Smooth muscle cell (in vitro differentiated cells): ENCODE measurements around the gene MICAL2. TPM values are rescaled to one million over a fixed set of nuclear protein-coding genes. Genes with fewer than 3 reads are reported as not detected.

Experiments
- DNase-seq: peaks from one replicate; lab custom pipeline; 2025; ENCODE audit not compliant: unreplicated experiment; lab: John Stamatoyannopoulos, UW
- H2AFZ ChIP-seq: fragments of 200-600 bp; sonication (generic); 2 replicates; pipeline ENCODE4 v1.6.0; 2016; ENCODE audit warnings: antibody characterized with exemption, low read depth, mild to moderate bottlenecking
- H3F3A ChIP-seq: fragments of 200-600 bp; sonication (generic); 2 replicates; pipeline ENCODE4 v1.6.0; 2017; ENCODE audit warnings: antibody characterized with exemption, low read depth
- H3K27ac ChIP-seq: fragments of 200-600 bp; sonication (generic); 2 replicates; pipeline ENCODE4 v1.5.1; 2016; ENCODE audit warnings: low read depth, mild to moderate bottlenecking
- H3K27me3 ChIP-seq: fragments of 200-600 bp; sonication (generic); 2 replicates; pipeline ENCODE4 v1.6.1; 2016; ENCODE audit warnings: low read depth, mild to moderate bottlenecking
- H3K36me3 ChIP-seq: fragments of 200-600 bp; sonication (generic); 2 replicates; pipeline ENCODE4 v1.5.1; 2016; ENCODE audit warnings: low read depth
- H3K4me1 ChIP-seq: fragments of 200-600 bp; sonication (generic); 2 replicates; pipeline ENCODE4 v1.5.1; 2016; ENCODE audit warnings: low read depth
- H3K4me2 ChIP-seq: fragments of 200-600 bp; sonication (generic); 2 replicates; pipeline ENCODE4 v1.6.0; 2016; ENCODE audit warnings: mild to moderate bottlenecking
- H3K4me3 ChIP-seq: fragments of 200-600 bp; sonication (generic); 2 replicates; pipeline ENCODE4 v1.5.1; 2016; ENCODE audit warnings: mild to moderate bottlenecking
- H3K79me2 ChIP-seq: fragments of 200-600 bp; sonication (generic); 2 replicates; pipeline ENCODE4 v1.6.0; 2016; ENCODE audit warnings: low read depth, mild to moderate bottlenecking
- H3K9ac ChIP-seq: fragments of 200-600 bp; sonication (generic); 2 replicates; pipeline ENCODE4 v1.6.0; 2016; ENCODE audit warnings: low read depth
- H3K9me3 ChIP-seq: fragments of 200-600 bp; sonication (generic); replicated peaks from 2 replicates; pipeline ENCODE4 v1.5.1; 2016; ENCODE audit warnings: low read depth
- H4K20me1 ChIP-seq: fragments of 200-600 bp; sonication (generic); 2 replicates; pipeline ENCODE4 v1.6.0; 2016; ENCODE audit warnings: low read depth
- CTCF ChIP-seq: fragments of 200-600 bp; sonication (generic); IDR thresholded peaks from 2 replicates; pipeline ENCODE4 v1.5.1; 2017; ENCODE audit warnings: borderline replicate concordance, mild to moderate bottlenecking, antibody characterized with exemption; ENCODE audit not compliant: insufficient read depth, poor library complexity, severe bottlenecking
- WGBS: methylation state at CpG from one replicate; pipeline ENCODE4 v1.1.7; 2016; ENCODE audit warnings: low lambda C conversion rate; 5-methylcytosine and 5-hydroxymethylcytosine counted together
- polyA plus RNA-seq: library from polyadenylated mRNA; unstranded; fragments of >200 nt; fragmentation: Nextera tagmentation; extraction: Ambion mirVana; gene quantifications from 2 replicates; pipeline ENCODE4 v1.2.1, GENCODE V29; 2016
- total RNA-seq: library from RNA; depleted of rRNA; stranded (reverse); fragments of >200 nt; gene quantifications from 2 replicates; pipeline ENCODE4 v1.2.3, GENCODE V29; 2014

Gene MICAL2
- total and polyA plus RNA-seq, 2 experiments from 2014 or later, result 161 to 287 TPM

- DNase-seq, result no peak
- Histone ChIP-seq H4K20me1 (no peaks in the 10 kb centered on the region), H3K4me1 (peaks cover 22% of the 10 kb centered on the region), H3K4me3 (no peak overlapping the region), H3K9me3 (no peaks in the 10 kb centered on the region), H3K9ac (no peak overlapping the region), H3K27me3 (no peaks in the 10 kb centered on the region), H2AFZ (no peak overlapping the region), H3K36me3 (no peaks in the 10 kb centered on the region), H3K79me2 (peaks cover 49% of the 10 kb centered on the region), H3K27ac (peak overlapping the region; percentile 97), H3F3A (peaks cover 60% of the 10 kb centered on the region), H3K4me2 (no peak overlapping the region)
- WGBS, result 100% methylated on average over 3 of the region's 3 CpGs
- TF ChIP-seq CTCF, result no peak
Observed at GRCh38 chr11:12148466-12148865, 38.1 kb downstream of the MICAL2 start.

GRCh38 chr11:12148882-12149281, 38.5 kb downstream of the MICAL2 start:
- Histone ChIP-seq H3K4me2 (no peak overlapping the region), H3K9ac (no peak overlapping the region), H3K4me3 (no peak overlapping the region), H2AFZ (no peak overlapping the region), H3K36me3 (no peaks in the 10 kb centered on the region), H3K27ac (peak overlapping the region; percentile 97), H4K20me1 (no peaks in the 10 kb centered on the region), H3K27me3 (no peaks in the 10 kb centered on the region), H3K79me2 (peaks cover 52% of the 10 kb centered on the region), H3K9me3 (no peaks in the 10 kb centered on the region), H3K4me1 (peaks cover 18% of the 10 kb centered on the region), H3F3A (peaks cover 56% of the 10 kb centered on the region)
- WGBS, result 37% methylated on average over 4 of the region's 4 CpGs
- DNase-seq, result no peak
- TF ChIP-seq CTCF, result no peak

- Histone ChIP-seq H3K27ac (peak overlapping the region; percentile 97), H3K36me3 (no peaks in the 10 kb centered on the region)
Observed at GRCh38 chr11:12149672-12150225, 39.4 kb downstream of the MICAL2 start.

More at GRCh38 chr11:12149672-12150225, 39.4 kb downstream of the MICAL2 start:
- H3K9me3 ChIP-seq, result no peaks in the 10 kb centered on the region
- H3K79me2 ChIP-seq, result peaks cover 52% of the 10 kb centered on the region
- H3F3A ChIP-seq, result peaks cover 47% of the 10 kb centered on the region
- H4K20me1 ChIP-seq, result no peaks in the 10 kb centered on the region
- peak overlapping the region; percentile 76 for H3K9ac ChIP-seq
- H3K4me1 ChIP-seq, result peaks cover 9% of the 10 kb centered on the region
- WGBS, result 25% methylated on average over 6 of the region's 6 CpGs
- TF ChIP-seq CTCF, result no peak
- H3K4me3 ChIP-seq, result no peak overlapping the region
- DNase-seq, result no peak
- no peak overlapping the region for H2AFZ ChIP-seq
- no peaks in the 10 kb centered on the region for H3K27me3 ChIP-seq
- H3K4me2 ChIP-seq, result peak overlapping the region; percentile 76
